Ovary (tissue), 9 donors: ENCODE results near the gene EPM2AIP1. TPM values are rescaled to one million over a fixed set of nuclear protein-coding genes. Genes with fewer than 3 reads are reported as not detected.

Source experiments
- DNase-seq, 5 donors: peaks; one replicate each; pipeline ENCODE4 v3.0.0-alpha.2; 2019 to 2020
- H3K27ac ChIP-seq, 2 donors: fragments of 200-600 bp; one replicate each; pipeline versions ENCODE4 v1.5.1 to v1.8.0; 2019 to 2022
- H3K27me3 ChIP-seq: fragments of 200-600 bp; one replicate; pipeline ENCODE4 v1.8.0; 2022
- H3K36me3 ChIP-seq: fragments of 200-600 bp; sonication (generic); one replicate; pipeline ENCODE4 v1.5.1; 2019
- H3K4me1 ChIP-seq: one replicate; pipeline ENCODE4 v1.8.1; 2013; ENCODE audit warnings: mild to moderate bottlenecking, moderate library complexity; ENCODE audit not compliant: insufficient read depth
- H3K4me3 ChIP-seq: fragments of 200-600 bp; sonication (generic); one replicate; pipeline ENCODE4 v1.5.1; 2017
- H3K9me3 ChIP-seq, 2 donors: fragments of 200-600 bp in 1 of 2; sonication (generic) in 1 of 2; one replicate each; pipeline versions ENCODE4 v1.5.1 to v1.8.1; 2013 to 2019; ENCODE audit warnings: mild to moderate bottlenecking in 1 of 2, moderate library complexity in 1 of 2
- EP300 ChIP-seq: sonication (generic); formaldehyde crosslinking; IDR thresholded peaks from one replicate; pipeline ENCODE4 v1.6.1; 2017; ENCODE audit warnings: antibody characterized with exemption
- POLR2A ChIP-seq: fragments of 450-650 bp; IDR thresholded peaks from one replicate; pipeline ENCODE4 v1.6.1; 2017; ENCODE audit warnings: antibody characterized with exemption, mild to moderate bottlenecking, moderate library complexity
- WGBS, 3 donors: extraction: QIAGEN DNeasy Blood & Tissue Kit in 1 of 3; methylation state at CpG; one replicate each; pipeline versions ENCODE4 v1.1.5 to v1.1.7; 2013 to 2017; 5-methylcytosine and 5-hydroxymethylcytosine counted together
- intact Hi-C, 4 donors: fragments of 100-400 bp; cut with DNase I; formaldehyde crosslinking; loops; one replicate each; pipeline versions ENCODE4 v1.11.0 to v1.15.1; 2022 to 2023
- polyA plus RNA-seq, 2 donors: library from polyadenylated mRNA; stranded (reverse); fragments of 200-250 nt in 1 of 2; fragments of 350-450 nt in 1 of 2; fragmentation: Illumina TruSeq in 1 of 2; extraction: RNeasy Lipid Tissue Mini Kit (QIAGEN cat#74804) in 1 of 2; gene quantifications; one replicate each; pipeline ENCODE4 v1.2.3, GENCODE V29; 2013 to 2014
- total RNA-seq, 7 donors: library from RNA; depleted of rRNA in 2 of 7; stranded (reverse); fragments of >200 nt in 2 of 7; fragmentation: NEBNext Ultra II Directional in 3 of 7; extraction: Animal tissue kit (Norgen Biotek cat#: 25700) in 3 of 7; gene quantifications; one replicate each; pipeline versions ENCODE4 v1.1.0 to v1.2.4, GENCODE V29; 2016 to 2023
- TF ChIP-seq, protein P1 (sequence below), 3 donors: fragments of 450-650 bp in 2 of 3; fragments of 200-600 bp in 1 of 3; IDR thresholded peaks; one replicate each; pipeline versions ENCODE4 v1.5.1 to v1.8.0; 2016 to 2022; ENCODE audit warnings: antibody characterized with exemption in 3 of 3, mild to moderate bottlenecking in 1 of 3
- donor health status: DM: no; HTN: no; CAD: no; lungs with moderate emphysema.
- donor health status: DM: no; HTN: no; CAD: no.
- donor health status: Bipolar disorder and iron deficiency.
- donor health status: DM: yes; HTN: yes; CAD: no.
- donor health status: DM: no; HTN: no; CAD: no.
- donor health status: DM: yes; HTN: yes; CAD: no.

The EPM2AIP1 gene
- total and polyA plus RNA-seq, 9 donors: 10.2 to 40.0 (median 31.8) TPM

DNA sequence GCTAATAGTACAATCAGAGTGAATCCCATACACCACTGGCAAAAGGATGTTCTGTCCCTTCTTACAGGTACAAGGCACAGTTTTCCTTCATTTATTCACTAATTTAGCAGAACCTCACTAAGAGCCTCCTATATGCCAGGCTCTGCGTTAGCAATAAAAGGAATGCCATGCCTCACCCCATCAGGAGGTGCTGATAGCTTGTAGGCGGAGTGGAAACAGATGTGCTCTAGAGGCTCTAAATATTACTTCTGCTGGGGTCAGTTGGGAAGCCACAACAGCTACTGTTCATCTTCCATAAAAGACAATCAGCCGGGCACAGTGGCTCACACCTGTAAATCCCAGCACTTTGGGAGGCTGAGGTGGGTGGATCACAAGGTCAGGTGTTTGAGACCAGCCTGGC is 24.8 kb upstream of the EPM2AIP1 start:
- Histone ChIP-seq H3K4me1 (no peaks in the 10 kb centered on the region), H3K27me3 (no peaks in the 10 kb centered on the region), H3K9me3 (no peaks in the 10 kb centered on the region), H3K4me3 (no peak overlapping the region), H3K27ac (no peak overlapping the region), H3K36me3 (no peaks in the 10 kb centered on the region)
- intact Hi-C loops: no loop called here
- 93 to 98% (median 96%) methylated on average over 3 of the region's 3 CpGs for WGBS, 3 donors
- TF ChIP-seq POLR2A (no peak), EP300 (no peak)
- TF ChIP-seq, protein P1, sequence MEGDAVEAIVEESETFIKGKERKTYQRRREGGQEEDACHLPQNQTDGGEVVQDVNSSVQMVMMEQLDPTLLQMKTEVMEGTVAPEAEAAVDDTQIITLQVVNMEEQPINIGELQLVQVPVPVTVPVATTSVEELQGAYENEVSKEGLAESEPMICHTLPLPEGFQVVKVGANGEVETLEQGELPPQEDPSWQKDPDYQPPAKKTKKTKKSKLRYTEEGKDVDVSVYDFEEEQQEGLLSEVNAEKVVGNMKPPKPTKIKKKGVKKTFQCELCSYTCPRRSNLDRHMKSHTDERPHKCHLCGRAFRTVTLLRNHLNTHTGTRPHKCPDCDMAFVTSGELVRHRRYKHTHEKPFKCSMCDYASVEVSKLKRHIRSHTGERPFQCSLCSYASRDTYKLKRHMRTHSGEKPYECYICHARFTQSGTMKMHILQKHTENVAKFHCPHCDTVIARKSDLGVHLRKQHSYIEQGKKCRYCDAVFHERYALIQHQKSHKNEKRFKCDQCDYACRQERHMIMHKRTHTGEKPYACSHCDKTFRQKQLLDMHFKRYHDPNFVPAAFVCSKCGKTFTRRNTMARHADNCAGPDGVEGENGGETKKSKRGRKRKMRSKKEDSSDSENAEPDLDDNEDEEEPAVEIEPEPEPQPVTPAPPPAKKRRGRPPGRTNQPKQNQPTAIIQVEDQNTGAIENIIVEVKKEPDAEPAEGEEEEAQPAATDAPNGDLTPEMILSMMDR (IDR thresholded peaks at IDR 0.05): no peak
- DNase-seq: no peak

DNA sequence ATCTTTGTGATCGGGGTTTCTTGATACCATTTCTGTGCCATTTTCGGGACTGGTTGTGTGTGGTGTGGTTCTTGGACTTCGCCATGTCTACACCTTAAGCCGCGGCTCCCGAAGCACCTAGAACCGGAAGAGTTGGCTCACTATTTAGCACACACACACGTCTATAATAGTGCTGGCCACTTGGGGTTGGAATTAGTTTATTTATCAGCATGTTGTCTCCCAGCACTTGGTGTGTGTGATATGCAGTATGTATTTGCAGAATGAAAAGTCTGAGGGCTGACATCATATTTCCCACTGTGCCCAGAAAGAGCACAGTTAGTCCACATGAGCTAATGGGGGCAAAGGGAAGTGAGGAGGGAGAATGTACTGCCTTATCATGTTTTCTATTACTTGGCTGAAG is 24.0 kb upstream of the EPM2AIP1 start:
- Histone ChIP-seq H3K27ac (no peak overlapping the region), H3K36me3 (no peaks in the 10 kb centered on the region), H3K4me1 (no peaks in the 10 kb centered on the region), H3K27me3 (no peaks in the 10 kb centered on the region), H3K4me3 (no peak overlapping the region), H3K9me3 (no peaks in the 10 kb centered on the region)
- intact Hi-C loops: no loop called here
- TF ChIP-seq, protein P1 (IDR thresholded peaks at IDR 0.05): no peak
- TF ChIP-seq EP300: no peak
- no peak for TF ChIP-seq POLR2A
- WGBS, 3 donors: 91 to 95% (median 93%) methylated on average over 8 of the region's 8 CpGs
- DNase-seq: no peak

DNA sequence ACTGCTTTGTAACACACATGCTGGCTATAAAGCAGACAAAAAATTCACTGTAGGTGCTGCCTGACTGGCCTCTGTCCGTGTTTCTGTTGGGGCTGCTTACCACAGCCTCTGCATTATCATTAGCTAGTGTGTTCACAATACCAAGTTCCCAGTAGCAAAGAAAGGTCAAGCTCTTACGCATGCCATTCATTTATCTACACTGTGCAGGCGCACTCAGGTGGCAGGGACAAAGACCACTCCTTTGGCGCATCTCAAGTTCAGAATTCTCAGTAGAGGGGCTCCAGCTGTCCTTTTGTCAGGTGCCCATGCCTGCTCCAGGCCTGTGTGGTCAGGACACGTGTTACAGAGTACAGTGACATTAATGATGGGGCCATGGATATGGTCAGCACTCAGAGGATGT is 22.7 kb upstream of the EPM2AIP1 start:
- H3K9me3 ChIP-seq: no peaks in the 10 kb centered on the region
- no peak for DNase-seq
- H3K36me3 ChIP-seq: no peaks in the 10 kb centered on the region
- WGBS, 3 donors: 90 to 92% (median 92%) methylated on average over 5 of the region's 5 CpGs
- TF ChIP-seq POLR2A (no peak), EP300 (no peak)
- TF ChIP-seq, protein P1 (IDR thresholded peaks at IDR 0.05): no peak
- no peak overlapping the region for H3K4me3 ChIP-seq
- H3K4me1 ChIP-seq: no peaks in the 10 kb centered on the region
- no peaks in the 10 kb centered on the region for H3K27me3 ChIP-seq
- H3K27ac ChIP-seq: no peak overlapping the region
- intact Hi-C loops: no loop called here

DNA sequence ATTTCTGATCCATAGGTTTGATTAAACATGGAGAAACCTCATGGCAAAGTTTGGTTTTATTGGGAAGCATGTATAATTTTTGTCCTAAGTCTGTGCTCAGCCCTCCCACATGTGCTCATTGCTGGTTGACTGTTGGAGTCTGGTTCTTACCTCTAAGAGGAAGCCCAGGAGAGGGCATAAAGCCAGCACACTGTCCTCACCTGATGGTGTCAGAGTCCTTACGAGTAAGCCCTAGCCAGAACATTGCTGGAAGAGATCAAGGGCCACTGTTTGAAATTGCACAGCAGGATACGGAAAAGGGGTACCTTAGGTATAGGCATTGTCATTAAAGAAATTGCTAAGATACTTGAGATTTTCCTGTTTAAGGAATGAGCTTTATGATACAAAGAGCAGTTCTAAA is 21.7 kb upstream of the EPM2AIP1 start:
- Histone ChIP-seq H3K4me1 (no peaks in the 10 kb centered on the region), H3K27me3 (no peaks in the 10 kb centered on the region), H3K36me3 (no peaks in the 10 kb centered on the region)

DNA sequence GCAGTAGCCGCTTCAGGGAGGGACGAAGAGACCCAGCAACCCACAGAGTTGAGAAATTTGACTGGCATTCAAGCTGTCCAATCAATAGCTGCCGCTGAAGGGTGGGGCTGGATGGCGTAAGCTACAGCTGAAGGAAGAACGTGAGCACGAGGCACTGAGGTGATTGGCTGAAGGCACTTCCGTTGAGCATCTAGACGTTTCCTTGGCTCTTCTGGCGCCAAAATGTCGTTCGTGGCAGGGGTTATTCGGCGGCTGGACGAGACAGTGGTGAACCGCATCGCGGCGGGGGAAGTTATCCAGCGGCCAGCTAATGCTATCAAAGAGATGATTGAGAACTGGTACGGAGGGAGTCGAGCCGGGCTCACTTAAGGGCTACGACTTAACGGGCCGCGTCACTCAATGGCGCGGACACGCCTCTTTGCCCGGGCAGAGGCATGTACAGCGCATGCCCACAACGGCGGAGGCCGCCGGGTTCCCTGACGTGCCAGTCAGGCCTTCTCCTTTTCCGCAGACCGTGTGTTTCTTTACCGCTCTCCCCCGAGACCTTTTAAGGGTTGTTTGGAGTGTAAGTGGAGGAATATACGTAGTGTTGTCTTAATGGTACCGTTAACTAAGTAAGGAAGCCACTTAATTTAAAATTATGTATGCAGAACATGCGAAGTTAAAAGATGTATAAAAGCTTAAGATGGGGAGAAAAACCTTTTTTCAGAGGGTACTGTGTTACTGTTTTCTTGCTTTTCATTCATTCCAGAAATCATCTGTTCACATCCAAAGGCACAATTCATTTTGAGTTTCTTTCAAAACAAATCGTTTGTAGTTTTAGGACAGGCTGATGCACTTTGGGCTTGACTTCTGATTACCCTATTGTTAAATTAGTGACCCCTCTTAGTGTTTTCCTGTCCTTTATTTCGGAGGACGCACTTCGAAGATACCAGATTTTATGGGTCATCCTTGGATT is 674 bp upstream of the EPM2AIP1 start, which contains the start of gene MLH1:
Gene MLH1 (plus strand): TSS at position 193 of the 958 bp plus-strand sequence. CDS start 30 bp downstream, at position 223.
- H3K4me3 ChIP-seq: peak within 1 kb of the TSS; percentile 84
- H3K9me3 ChIP-seq: no peaks in the 10 kb centered on the region
- peaks cover 5% of the 10 kb centered on the region for H3K4me1 ChIP-seq
- TF ChIP-seq POLR2A (peak; percentile 76), EP300 (peak; percentile 81)
- TF ChIP-seq, protein P1 (IDR thresholded peaks at IDR 0.05): peak in 1 of 3 donors; percentile 20
- DNase-seq: peak; percentile 96 to 100 (median 98)
- 1% methylated on average over 47 of the region's 47 CpGs for WGBS, 3 donors
- intact Hi-C loops: loop anchor here in 2 of 4 donors (10.0 kb wide), 2 partner anchors 221 to 1171 kb away; partner anchors contain the start of gene OXSR1 (in 1 of the 2)
- H3K27me3 ChIP-seq: no peaks in the 10 kb centered on the region
- H3K36me3 ChIP-seq: no peaks in the 10 kb centered on the region
- peak within 1 kb of the TSS; percentile 98 for H3K27ac ChIP-seq

More for the DNA sequence above, 21.7 kb upstream of the EPM2AIP1 start:
- Histone ChIP-seq H3K27ac (no peak overlapping the region), H3K4me3 (no peak overlapping the region), H3K9me3 (no peaks in the 10 kb centered on the region)
- WGBS, 3 donors: 87 to 97% (median 89%) methylated on average over 2 of the region's 2 CpGs
- no peak for DNase-seq
- intact Hi-C loops: no loop called here
- TF ChIP-seq EP300: no peak
